ENCODE data around the gene SIRT3. TPM values are rescaled to one million over a fixed set of nuclear protein-coding genes. Genes with fewer than 3 reads are reported as not detected.

Gene SIRT3
- total and polyA plus RNA-seq, 2 donors = 7.3 to 21.7 TPM

DNA sequence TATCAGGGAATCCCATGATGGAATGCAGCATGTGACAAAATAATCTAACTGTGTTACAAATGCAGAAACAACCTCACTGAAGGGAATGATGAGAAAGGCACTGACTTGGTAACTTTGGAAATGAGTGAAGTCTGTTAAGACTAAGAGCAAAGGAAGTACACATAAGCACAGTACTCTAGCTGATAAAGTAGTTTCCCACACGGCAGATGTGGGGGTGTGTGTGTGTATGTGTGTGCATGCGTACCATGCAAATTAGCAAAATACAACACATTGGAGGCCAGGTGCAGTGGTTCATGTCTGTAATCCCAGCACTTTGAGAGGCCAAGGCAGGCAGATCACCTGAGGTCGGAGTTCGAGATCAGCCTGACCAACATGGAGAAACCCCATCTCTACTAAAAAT is 25.5 kb upstream of the SIRT3 start:
- no peaks in the 10 kb centered on the region for H3K36me3 ChIP-seq (ENCODE audit: insufficient read depth)
- no peak overlapping the region for H3K27ac ChIP-seq (ENCODE audit: low read depth)
- 92% methylated on average over 4 of the region's 4 CpGs for WGBS
- H3K4me1 ChIP-seq (ENCODE audit: insufficient read depth) = no peaks in the 10 kb centered on the region
- no peak overlapping the region for H3K4me3 ChIP-seq (ENCODE audit: low read depth, low read length)
- no peak for DNase-seq (ENCODE audit: extremely low spot score)

DNA sequence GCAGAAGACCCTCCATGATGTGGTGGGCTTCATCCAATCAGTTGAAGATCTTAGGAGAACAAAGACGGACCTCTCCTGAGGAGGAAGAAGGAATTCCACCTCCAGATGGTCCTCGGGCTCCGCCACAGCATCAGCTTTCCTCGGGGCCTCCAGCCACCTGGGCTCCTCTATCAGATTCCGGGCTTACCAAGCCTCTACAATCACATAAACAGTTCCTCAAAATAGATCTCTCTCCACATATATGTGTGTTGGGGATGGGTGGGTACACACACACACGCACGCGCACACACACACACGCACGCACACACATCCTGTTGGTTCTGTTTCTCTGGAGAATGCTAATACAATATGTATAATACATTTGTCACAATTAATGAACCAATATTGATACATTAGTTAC is 23.3 kb upstream of the SIRT3 start:
- WGBS = 68% methylated on average over 10 of the region's 10 CpGs

DNA sequence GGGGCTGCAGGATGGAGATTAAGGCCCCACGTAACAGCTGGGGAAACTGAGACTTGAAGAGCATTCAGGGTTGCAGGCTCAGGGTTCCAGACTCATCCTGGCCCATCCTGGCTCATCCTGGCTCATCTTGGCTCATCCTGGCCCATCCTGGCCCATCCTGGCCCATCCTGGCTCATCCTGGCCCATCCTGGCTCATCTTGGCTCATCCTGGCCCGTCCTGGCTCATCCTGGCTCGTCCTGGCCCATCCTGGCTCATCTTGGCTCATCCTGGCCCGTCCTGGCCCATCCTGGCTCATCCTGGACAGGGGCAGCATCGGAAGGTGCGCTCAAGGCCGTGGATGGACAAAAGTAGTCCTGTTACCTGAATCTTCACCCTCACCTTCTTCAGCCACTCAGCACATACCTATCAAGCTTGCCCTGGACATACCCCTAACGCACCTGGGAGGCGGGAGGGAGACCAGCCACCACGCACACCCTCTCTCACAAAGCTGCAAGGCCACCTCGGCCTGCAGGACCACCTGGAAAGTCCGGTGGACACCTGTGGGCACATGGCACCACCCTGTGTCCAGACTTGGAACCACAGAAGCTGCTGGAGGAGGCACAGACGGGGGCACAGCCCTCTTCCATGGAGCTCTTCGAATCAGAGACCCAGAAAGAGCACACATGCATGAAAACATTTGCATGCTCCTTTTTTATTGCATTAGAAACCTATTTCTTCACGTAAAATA is 21.8 kb upstream of the SIRT3 start:
- DNase-seq (ENCODE audit: extremely low spot score) = no peak
- Histone ChIP-seq H3K27ac (ENCODE audit: low read depth) (no peak overlapping the region), H3K4me3 (ENCODE audit: low read depth, low read length) (no peak overlapping the region), H3K4me1 (ENCODE audit: insufficient read depth) (no peaks in the 10 kb centered on the region), H3K36me3 (ENCODE audit: insufficient read depth) (no peaks in the 10 kb centered on the region)
- 78% methylated on average over 15 of the region's 15 CpGs for WGBS

More for the DNA sequence above, 23.3 kb upstream of the SIRT3 start:
- Histone ChIP-seq H3K36me3 (ENCODE audit: insufficient read depth) (no peaks in the 10 kb centered on the region), H3K4me1 (ENCODE audit: insufficient read depth) (no peaks in the 10 kb centered on the region), H3K4me3 (ENCODE audit: low read depth, low read length) (no peak overlapping the region), H3K27ac (ENCODE audit: low read depth) (no peak overlapping the region)
- no peak for DNase-seq (ENCODE audit: extremely low spot score)

DNA sequence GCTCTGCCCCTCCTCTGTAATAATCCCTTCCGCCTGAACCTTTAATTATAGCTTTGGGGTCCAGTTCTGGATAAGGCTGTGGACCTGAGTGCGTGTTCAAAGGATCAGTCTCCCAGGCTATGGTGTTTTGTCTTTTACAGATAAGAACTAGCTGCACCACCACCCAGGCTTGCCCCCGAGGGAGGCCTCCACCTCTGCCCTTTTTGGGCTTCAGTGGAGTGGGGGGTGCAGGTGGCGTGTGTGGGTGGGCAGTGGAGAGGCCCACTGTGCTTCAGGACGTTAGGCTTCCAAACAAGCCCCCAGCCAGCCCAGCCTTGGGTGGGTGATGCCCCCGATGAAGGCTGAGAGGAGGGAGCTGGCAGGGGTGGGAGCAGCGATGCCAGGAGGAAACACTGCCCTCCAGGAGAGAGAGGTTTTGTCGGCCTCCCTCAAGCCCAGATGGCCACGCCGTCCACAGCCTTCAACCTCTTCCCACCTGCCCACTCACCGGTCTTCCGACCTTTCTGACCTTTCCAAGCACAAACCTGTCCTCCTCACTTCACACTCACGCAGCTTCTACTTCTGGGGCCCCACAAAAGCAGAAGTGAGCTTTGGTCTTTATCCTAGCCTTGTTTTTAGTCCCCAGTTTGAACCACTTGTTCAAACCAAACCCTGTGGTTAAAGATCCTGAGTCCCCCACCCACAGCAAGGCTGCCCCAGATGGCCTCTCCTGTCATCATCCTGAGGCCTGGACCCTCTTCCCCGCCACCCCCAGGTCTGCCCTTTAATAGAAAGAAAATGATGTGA is 21.0 kb upstream of the SIRT3 start:
- Histone ChIP-seq H3K36me3 (ENCODE audit: insufficient read depth) (peaks cover 2% of the 10 kb centered on the region), H3K4me3 (ENCODE audit: low read depth, low read length) (no peak overlapping the region), H3K27ac (ENCODE audit: low read depth) (no peak overlapping the region), H3K4me1 (ENCODE audit: insufficient read depth) (no peaks in the 10 kb centered on the region)
- no peak for DNase-seq (ENCODE audit: extremely low spot score)
- 78% methylated on average over 14 of the region's 14 CpGs for WGBS

DNA sequence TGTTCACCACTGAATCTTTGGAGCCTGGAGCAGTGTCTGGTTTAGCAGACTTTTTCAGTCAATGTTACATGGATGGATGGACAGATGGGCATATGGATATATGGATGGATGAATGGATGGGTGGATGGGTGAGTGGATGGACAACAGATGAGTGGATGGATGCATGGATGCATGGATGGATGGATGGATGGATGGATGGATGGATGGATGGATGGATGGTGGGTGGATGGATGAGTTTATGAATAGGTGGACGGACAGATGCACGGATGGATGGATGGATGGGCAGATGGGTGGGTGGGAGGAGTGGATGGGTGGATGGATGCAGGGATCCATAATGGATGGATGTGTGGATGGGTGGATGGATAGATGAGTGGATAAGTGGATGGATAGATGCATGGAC is 19.7 kb upstream of the SIRT3 start:
- Histone ChIP-seq H3K4me1 (ENCODE audit: insufficient read depth) (no peaks in the 10 kb centered on the region), H3K27ac (ENCODE audit: low read depth) (no peak overlapping the region), H3K36me3 (ENCODE audit: insufficient read depth) (peaks cover 2% of the 10 kb centered on the region), H3K4me3 (ENCODE audit: low read depth, low read length) (no peak overlapping the region)
- WGBS = 95% methylated on average over 2 of the region's 2 CpGs
- DNase-seq (ENCODE audit: extremely low spot score) = no peak

DNA sequence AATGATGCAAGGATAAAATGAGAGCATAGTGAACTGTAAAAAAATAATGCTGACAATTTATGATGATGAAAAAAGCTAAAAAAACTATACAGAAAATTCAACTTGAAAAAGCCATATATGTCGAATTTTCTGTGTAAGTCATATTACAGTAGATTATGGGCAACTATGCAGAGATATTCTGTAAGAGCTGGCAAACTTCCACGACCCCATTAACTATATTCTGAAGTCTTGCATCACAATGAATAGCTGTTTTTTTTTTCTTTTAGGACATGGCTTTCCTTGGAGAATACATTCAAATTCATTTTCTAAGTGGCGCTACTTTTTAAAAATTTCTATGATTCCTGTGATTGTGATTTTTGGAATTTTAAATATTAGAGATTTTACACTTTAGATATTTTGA is 19.0 kb upstream of the SIRT3 start:
- 60% methylated on average over 3 of the region's 3 CpGs for WGBS
- Histone ChIP-seq H3K27ac (ENCODE audit: low read depth) (no peak overlapping the region), H3K4me3 (ENCODE audit: low read depth, low read length) (no peak overlapping the region), H3K36me3 (ENCODE audit: insufficient read depth) (peaks cover 2% of the 10 kb centered on the region), H3K4me1 (ENCODE audit: insufficient read depth) (no peaks in the 10 kb centered on the region)
- no peak for DNase-seq (ENCODE audit: extremely low spot score)

DNA sequence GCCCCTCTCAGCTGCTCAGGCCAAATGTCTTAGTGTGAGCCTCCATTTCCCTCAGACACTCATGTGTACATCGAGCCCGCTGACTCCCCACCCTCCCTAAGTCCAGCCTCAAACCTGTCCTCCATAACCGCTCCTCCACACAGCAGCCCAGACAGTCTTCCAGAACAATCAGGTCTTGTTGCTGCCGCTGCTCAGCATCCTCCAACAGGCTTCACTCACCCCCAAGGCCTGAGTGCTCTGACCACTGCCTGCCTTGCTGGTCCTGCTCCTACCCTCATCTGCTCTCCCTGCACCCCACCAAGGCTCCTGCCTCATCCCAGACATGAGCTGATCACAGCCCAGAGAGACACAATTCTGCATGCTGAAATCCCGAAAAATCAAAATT is 17.7 kb upstream of the SIRT3 start:
- WGBS = 87% methylated on average over 5 of the region's 5 CpGs
- H3K36me3 ChIP-seq (ENCODE audit: insufficient read depth) = peaks cover 2% of the 10 kb centered on the region
- DNase-seq (ENCODE audit: extremely low spot score) = no peak
- no peaks in the 10 kb centered on the region for H3K4me1 ChIP-seq (ENCODE audit: insufficient read depth)
- no peak overlapping the region for H3K4me3 ChIP-seq (ENCODE audit: low read depth, low read length)
- no peak overlapping the region for H3K27ac ChIP-seq (ENCODE audit: low read depth)

DNA sequence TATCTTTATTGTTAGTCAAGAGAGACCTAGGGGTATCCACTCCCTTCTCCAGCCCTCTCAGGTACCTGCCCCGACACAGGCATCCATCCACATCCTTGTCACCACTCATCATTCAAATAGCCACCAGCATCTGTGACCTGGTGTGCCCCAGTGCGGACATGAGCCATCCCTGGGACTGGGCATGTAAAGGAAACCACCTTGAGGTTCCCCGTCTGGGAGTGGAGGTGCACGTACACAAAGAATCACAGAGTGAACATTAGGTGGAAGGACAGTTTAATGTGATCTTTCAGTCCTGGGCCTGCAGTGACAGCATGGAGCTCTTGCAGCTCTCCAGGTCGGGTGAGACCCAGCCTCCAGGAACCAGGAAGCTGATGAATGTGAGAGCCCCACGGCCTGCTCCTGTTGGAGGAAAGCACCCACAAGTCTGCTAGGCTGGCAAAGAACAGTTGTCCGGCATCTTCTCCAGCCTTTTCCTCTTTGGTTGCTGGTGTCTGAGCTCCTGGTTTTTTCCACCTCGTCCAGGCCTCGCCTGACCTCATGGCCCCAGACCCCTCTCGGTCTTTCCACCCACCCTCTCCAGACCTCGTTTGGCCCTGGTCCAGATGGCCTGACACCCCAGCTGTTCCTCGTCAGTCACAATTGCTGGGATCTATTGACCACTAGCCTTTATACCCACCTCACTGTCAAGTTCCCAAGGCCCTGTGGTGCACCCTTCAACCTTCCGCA is 17.2 kb upstream of the SIRT3 start:
- DNase-seq (ENCODE audit: extremely low spot score) = no peak
- peaks cover 2% of the 10 kb centered on the region for H3K36me3 ChIP-seq (ENCODE audit: insufficient read depth)
- no peak overlapping the region for H3K4me3 ChIP-seq (ENCODE audit: low read depth, low read length)
- no peaks in the 10 kb centered on the region for H3K4me1 ChIP-seq (ENCODE audit: insufficient read depth)
- no peak overlapping the region for H3K27ac ChIP-seq (ENCODE audit: low read depth)
- 66% methylated on average over 13 of the region's 13 CpGs for WGBS

DNA sequence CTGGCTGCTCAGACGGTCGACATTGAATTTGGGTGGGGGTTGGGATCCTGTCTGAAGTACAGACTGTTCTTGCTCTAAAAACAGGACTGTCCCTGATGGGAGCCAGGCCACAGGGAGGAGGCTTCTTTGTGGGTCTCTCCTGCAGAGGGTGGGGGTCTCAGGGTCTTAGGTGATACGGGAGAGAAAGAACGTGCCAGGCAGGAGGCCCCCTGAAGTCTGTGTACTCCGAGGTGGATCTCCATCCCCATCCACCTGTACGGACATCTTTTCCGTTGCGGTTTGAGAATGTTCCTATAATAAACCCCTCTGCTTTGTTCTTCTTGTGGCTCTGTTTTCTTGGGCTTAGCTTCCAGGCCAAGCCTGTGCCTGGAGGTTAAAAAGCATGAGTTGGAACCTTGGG is 16.5 kb upstream of the SIRT3 start:
- no peak for DNase-seq (ENCODE audit: extremely low spot score)
- WGBS = 90% methylated on average over 8 of the region's 8 CpGs
- Histone ChIP-seq H3K36me3 (ENCODE audit: insufficient read depth) (peaks cover 2% of the 10 kb centered on the region), H3K4me1 (ENCODE audit: insufficient read depth) (no peaks in the 10 kb centered on the region), H3K27ac (ENCODE audit: low read depth) (no peak overlapping the region), H3K4me3 (ENCODE audit: low read depth, low read length) (no peak overlapping the region)

DNA sequence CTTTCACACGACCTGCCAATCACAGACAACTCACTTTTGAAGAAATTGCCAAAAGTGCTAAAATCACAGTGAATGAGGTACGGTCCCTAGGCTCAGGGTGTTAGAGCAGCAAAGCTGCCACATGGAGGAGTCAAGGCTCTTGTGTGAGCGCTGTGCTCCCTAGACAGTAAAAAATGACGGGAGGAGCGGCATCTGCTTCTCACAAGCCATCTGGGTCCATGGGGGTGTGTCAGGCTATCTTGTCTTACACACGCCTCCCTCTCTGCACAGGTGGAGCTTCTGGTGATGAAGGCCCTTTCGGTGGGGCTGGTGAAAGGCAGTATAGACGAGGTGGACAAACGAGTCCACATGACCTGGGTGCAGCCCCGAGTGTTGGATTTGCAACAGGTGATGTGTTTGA is 15.4 kb upstream of the SIRT3 start:
- WGBS = 75% methylated on average over 10 of the region's 10 CpGs
- no peak for DNase-seq (ENCODE audit: extremely low spot score)
- H3K36me3 ChIP-seq (ENCODE audit: insufficient read depth) = peaks cover 2% of the 10 kb centered on the region
- H3K27ac ChIP-seq (ENCODE audit: low read depth) = no peak overlapping the region
- H3K4me3 ChIP-seq (ENCODE audit: low read depth, low read length) = no peak overlapping the region
- H3K4me1 ChIP-seq (ENCODE audit: insufficient read depth) = no peaks in the 10 kb centered on the region

DNA sequence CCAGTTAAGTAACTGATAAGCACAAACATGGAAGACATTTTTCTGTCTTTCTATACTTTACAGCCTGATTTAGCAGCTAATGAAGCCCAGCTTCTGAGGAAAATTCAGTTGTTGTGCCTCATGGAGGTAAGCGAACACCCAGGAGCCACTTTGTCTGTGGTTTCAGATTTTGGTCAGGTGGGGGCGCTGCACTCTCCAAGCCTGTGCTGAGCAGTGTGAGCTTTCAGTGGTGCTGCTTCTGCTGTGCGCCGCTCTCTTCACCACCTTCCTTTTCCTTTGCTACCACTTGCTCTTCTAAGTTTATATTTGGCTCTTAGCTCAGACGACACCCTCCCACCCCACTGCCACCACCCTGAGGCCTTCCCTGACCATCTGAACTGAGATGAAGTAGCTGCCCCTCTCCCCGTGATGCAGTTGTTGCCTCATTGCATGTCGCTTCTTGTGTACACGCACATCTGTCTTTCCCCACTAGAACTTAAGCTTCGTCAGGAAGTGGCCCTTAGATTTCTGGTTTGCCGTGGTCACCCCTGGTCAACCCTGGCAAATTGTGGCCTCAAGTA is 14.7 kb upstream of the SIRT3 start:
- Histone ChIP-seq H3K36me3 (ENCODE audit: insufficient read depth) (peaks cover 5% of the 10 kb centered on the region), H3K27ac (ENCODE audit: low read depth) (no peak overlapping the region), H3K4me1 (ENCODE audit: insufficient read depth) (no peaks in the 10 kb centered on the region), H3K4me3 (ENCODE audit: low read depth, low read length) (no peak overlapping the region)
- WGBS = 77% methylated on average over 10 of the region's 10 CpGs
- DNase-seq (ENCODE audit: extremely low spot score) = no peak

DNA sequence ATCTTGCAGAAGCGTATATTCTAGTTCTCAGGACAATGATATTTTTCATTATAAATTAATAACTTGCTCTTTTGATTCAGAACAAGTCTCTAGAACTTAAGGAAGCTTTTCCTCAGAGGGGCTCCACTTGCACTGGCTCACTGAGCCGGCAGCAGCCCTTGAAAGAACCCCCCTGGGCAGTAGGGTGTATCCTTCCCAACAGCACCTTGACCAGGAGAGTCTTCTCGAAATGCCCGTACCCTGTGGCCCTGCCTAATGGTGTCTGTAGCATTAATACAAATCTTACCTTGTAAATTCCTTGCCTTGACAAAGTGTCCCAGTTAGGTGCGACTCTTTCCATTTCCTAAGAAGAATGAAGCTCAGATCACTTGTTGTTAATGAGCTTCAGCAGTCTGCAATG is 14.1 kb upstream of the SIRT3 start:
- no peak overlapping the region for H3K27ac ChIP-seq (ENCODE audit: low read depth)
- 84% methylated on average over 5 of the region's 5 CpGs for WGBS
- DNase-seq (ENCODE audit: extremely low spot score) = no peak
- H3K4me1 ChIP-seq (ENCODE audit: insufficient read depth) = no peaks in the 10 kb centered on the region
- peaks cover 7% of the 10 kb centered on the region for H3K36me3 ChIP-seq (ENCODE audit: insufficient read depth)
- no peak overlapping the region for H3K4me3 ChIP-seq (ENCODE audit: low read depth, low read length)

DNA sequence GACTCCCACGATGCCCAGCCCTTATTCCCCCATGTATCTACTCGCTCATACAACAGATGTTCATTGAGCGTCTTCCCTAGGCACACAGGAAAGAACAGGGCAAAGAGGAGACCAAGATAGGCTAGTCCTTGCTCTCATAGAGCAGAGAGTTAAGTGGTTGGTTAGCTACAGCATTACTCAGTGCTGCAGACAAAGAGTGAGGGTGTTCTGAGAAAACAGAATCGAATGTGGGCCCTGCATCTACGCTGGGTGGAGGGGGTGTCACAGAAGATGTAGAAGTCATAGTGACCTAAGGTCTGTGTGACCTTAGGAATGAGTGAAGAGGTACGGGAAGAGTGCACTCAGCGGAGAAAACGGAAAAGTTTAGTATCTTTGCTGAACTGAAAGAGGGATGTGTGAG is 12.9 kb upstream of the SIRT3 start:
- no peak for DNase-seq (ENCODE audit: extremely low spot score)
- WGBS = 81% methylated on average over 8 of the region's 8 CpGs
- Histone ChIP-seq H3K4me3 (ENCODE audit: low read depth, low read length) (no peak overlapping the region), H3K36me3 (ENCODE audit: insufficient read depth) (peaks cover 12% of the 10 kb centered on the region), H3K4me1 (ENCODE audit: insufficient read depth) (no peaks in the 10 kb centered on the region), H3K27ac (ENCODE audit: low read depth) (no peak overlapping the region)

Measured in urinary bladder (tissue), 4 donors.